ENCODE data around the gene ABCC6.
"Not testable (repeated sequence)": the region's sequence is repeated elsewhere in the genome, so short reads cannot be mapped to it uniquely, and the experiment has no call there.

Gene ABCC6

GRCh38 chr16:16223662-16224241, 458 bp upstream of the ABCC6 start:
- not testable (repeated sequence) for DNase-seq (ENCODE audit: low read depth in 2 of 2)

- not testable (repeated sequence) for DNase-seq (ENCODE audit: low read depth in 2 of 2)
Observed at GRCh38 chr16:16221382-16221781, 1.9 kb downstream of the ABCC6 start.

GRCh38 chr16:16220449-16220848, 2.8 kb downstream of the ABCC6 start:
- DNase-seq (ENCODE audit: low read depth in 2 of 2), result not testable (repeated sequence)

- not testable (repeated sequence) for DNase-seq (ENCODE audit: low read depth in 2 of 2)
Observed at GRCh38 chr16:16218787-16219186, 4.5 kb downstream of the ABCC6 start.

- DNase-seq (ENCODE audit: low read depth in 2 of 2), result not testable (repeated sequence)
Observed at GRCh38 chr16:16218349-16218748, 4.9 kb downstream of the ABCC6 start.

GRCh38 chr16:16213863-16214293, 9.4 kb downstream of the ABCC6 start:
- DNase-seq (ENCODE audit: low read depth in 2 of 2), result not testable (repeated sequence)

GRCh38 chr16:16211404-16211803, 11.9 kb downstream of the ABCC6 start:
- not testable (repeated sequence) for DNase-seq (ENCODE audit: low read depth in 2 of 2)

- DNase-seq (ENCODE audit: low read depth in 2 of 2), result not testable (repeated sequence)
Observed at GRCh38 chr16:16208461-16208860, 14.8 kb downstream of the ABCC6 start.

GRCh38 chr16:16207787-16208334, 15.4 kb downstream of the ABCC6 start:
- not testable (repeated sequence) for DNase-seq (ENCODE audit: low read depth in 2 of 2)

- DNase-seq (ENCODE audit: low read depth in 2 of 2), result not testable (repeated sequence)
Observed at GRCh38 chr16:16207097-16207786, 16.1 kb downstream of the ABCC6 start.

GRCh38 chr16:16205864-16206263, 17.4 kb downstream of the ABCC6 start:
- not testable (repeated sequence) for DNase-seq (ENCODE audit: low read depth in 2 of 2)

GRCh38 chr16:16204552-16204951, 18.7 kb downstream of the ABCC6 start:
- DNase-seq (ENCODE audit: low read depth in 2 of 2), result not testable (repeated sequence)

GRCh38 chr16:16203494-16203893, 19.8 kb downstream of the ABCC6 start:
- DNase-seq (ENCODE audit: low read depth in 2 of 2), result not testable (repeated sequence)

- peak in 1 of 2 experiments; percentile 45 for DNase-seq (ENCODE audit: low read depth in 2 of 2)
Observed at GRCh38 chr16:16202400-16203143, 20.7 kb downstream of the ABCC6 start.

- DNase-seq (ENCODE audit: low read depth in 2 of 2), result not testable (repeated sequence)
Observed at GRCh38 chr16:16201880-16202279, 21.4 kb downstream of the ABCC6 start.

GRCh38 chr16:16200391-16200790, 22.9 kb downstream of the ABCC6 start:
- DNase-seq (ENCODE audit: low read depth in 2 of 2), result not testable (repeated sequence)

- not testable (repeated sequence) for DNase-seq (ENCODE audit: low read depth in 2 of 2)
Observed at GRCh38 chr16:16199428-16199827, 23.9 kb downstream of the ABCC6 start.

- no peak for DNase-seq (ENCODE audit: low read depth in 2 of 2)
Observed at GRCh38 chr16:16197966-16198365, 25.3 kb downstream of the ABCC6 start.

- no peak for DNase-seq (ENCODE audit: low read depth in 2 of 2)
Observed at GRCh38 chr16:16197331-16197730, 26.0 kb downstream of the ABCC6 start.

GRCh38 chr16:16196099-16196498, 27.2 kb downstream of the ABCC6 start:
- DNase-seq (ENCODE audit: low read depth in 2 of 2), result no peak

- no peak for DNase-seq (ENCODE audit: low read depth in 2 of 2)
Observed at GRCh38 chr16:16191493-16192167, 31.7 kb downstream of the ABCC6 start.

- not testable (repeated sequence) for DNase-seq (ENCODE audit: low read depth in 2 of 2)
Observed at GRCh38 chr16:16190966-16191365, 32.3 kb downstream of the ABCC6 start.

Measured in stimulated activated CD4-positive, alpha-beta T cell treated with anti-CD3 and anti-CD28 coated beads, Interleukin-12 subunit alpha, Interleukin-12 subunit beta, amount 100 ng/mL, for 24 hours (primary cell).